Astrocyte of the cerebellum (primary cell): ENCODE data around the gene SCAPER.

ENCODE experiments used
- DNase-seq: peaks from one replicate; pipeline ENCODE4 v3.0.0-alpha.2; 2011; ENCODE audit warnings: low read depth
- H3K4me3 ChIP-seq: 2 replicates; pipeline ENCODE4 v1.5.1; 2011; ENCODE audit warnings: mild to moderate bottlenecking, low read depth, low read length, moderate library complexity
- CTCF ChIP-seq: IDR thresholded peaks from 2 replicates; pipeline ENCODE4 v1.5.1; 2012; ENCODE audit warnings: low read length, low read depth, moderate library complexity, mild to moderate bottlenecking; ENCODE audit errors: missing control alignments
- in situ Hi-C: cut with HindIII; loops from 2 replicates; pipeline ENCODE4 v1.10.0; 2017; ENCODE audit warnings: low sequenced_read_pairs

Gene SCAPER

GRCh38 chr15:76342382-76343201 lies 562.5 kb downstream of the SCAPER start:
- no peak for DNase-seq
- no peak overlapping the region for H3K4me3 ChIP-seq
- no peak for TF ChIP-seq CTCF
- in situ Hi-C loops = no loop called here

DNA sequence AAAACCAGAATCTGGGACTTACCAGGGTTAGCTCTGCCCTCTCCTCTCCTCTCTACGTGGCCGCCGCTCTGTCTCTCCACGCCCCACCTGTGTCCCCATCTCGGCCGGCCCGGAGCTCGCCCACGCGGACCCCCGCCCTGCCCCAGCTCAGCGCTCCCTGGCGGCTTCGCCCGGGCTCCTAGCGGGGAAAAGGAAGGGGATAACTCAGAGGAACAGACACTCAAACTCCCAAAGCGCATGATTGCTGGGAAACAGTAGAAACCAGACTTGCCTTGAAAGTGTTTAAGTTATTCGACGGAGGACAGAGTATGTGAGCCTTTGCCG lies 563.1 kb downstream of the SCAPER start:
- in situ Hi-C loops = no loop called here
- no peak overlapping the region for H3K4me3 ChIP-seq
- DNase-seq = no peak
- TF ChIP-seq CTCF = no peak

- no peak overlapping the region for H3K4me3 ChIP-seq
- TF ChIP-seq CTCF = no peak
- no peak for DNase-seq
- in situ Hi-C loops = no loop called here
These were observed 563.6 kb downstream of the SCAPER start for GRCh38 chr15:76341366-76342057.

- in situ Hi-C loops = no loop called here
- H3K4me3 ChIP-seq = no peak overlapping the region
- TF ChIP-seq CTCF = no peak
- DNase-seq = no peak
These were observed 564.3 kb downstream of the SCAPER start for GRCh38 chr15:76340803-76341365.

GRCh38 chr15:76340198-76340802 lies 564.8 kb downstream of the SCAPER start:
- TF ChIP-seq CTCF = no peak
- no peak for DNase-seq
- in situ Hi-C loops = no loop called here
- no peak overlapping the region for H3K4me3 ChIP-seq

- in situ Hi-C loops = no loop called here
- no peak for DNase-seq
- no peak overlapping the region for H3K4me3 ChIP-seq
- no peak for TF ChIP-seq CTCF
These were observed 565.6 kb downstream of the SCAPER start for GRCh38 chr15:76339305-76340197.
